Measurements from ENCODE around the gene SFI1. TPM values are rescaled to one million over a fixed set of nuclear protein-coding genes. Genes with fewer than 3 reads are reported as not detected.

SFI1 gene
- total RNA-seq, 1 experiment from 2014 or later: 55.2 TPM

DNA sequence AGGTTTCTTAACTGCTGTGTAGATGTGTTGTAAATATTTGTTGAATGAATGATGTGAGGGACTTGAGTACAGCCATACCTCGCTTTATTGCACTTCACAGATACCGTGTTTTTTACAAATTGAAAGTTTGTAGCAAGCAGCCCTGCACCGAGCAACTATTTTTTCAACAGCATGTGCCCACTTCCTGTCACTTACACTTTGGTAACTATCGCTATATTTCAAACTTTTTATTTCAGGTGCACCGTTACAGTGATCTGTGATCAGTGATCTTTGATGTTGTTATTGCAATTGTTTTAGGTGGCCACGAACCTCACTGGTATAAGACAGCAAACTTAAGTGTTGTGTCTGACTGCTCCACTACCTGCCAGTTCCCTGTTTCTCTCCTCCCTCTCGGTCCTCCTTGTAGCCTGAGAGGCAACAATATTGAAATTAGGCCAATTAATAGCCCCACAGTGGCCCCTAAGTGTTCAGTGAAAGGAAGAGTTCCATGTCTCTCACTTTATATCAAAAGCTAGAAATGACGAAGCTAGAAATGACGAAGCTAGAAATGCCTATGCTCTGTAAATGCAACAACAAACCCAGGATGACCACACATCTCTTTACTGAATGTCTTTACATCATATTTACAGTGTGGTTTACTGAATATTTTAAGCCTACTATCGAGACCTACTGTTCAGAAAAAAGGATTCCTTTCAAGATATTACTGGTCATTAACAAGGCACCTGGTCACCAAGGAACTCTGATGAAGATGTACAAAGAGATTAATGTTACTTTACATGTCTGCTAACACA is 1.0 kb downstream of the SFI1 start:
- H3K4me1 Mint-ChIP-seq (ENCODE audit: low read depth, unreplicated experiment): no peaks in the 10 kb centered on the region
- H3K4me1 ChIP-seq: no peaks in the 10 kb centered on the region
- H3K4me3 ChIP-seq (ENCODE audit: low read depth, low read length): peak overlapping the region; percentile 74
- BruUV-seq (replicated peaks): TSS peak; percentile 56
- peak overlapping the region; percentile 88 for H3K4me3 Mint-ChIP-seq (ENCODE audit: unreplicated experiment)
- TF ChIP-seq, protein P1, sequence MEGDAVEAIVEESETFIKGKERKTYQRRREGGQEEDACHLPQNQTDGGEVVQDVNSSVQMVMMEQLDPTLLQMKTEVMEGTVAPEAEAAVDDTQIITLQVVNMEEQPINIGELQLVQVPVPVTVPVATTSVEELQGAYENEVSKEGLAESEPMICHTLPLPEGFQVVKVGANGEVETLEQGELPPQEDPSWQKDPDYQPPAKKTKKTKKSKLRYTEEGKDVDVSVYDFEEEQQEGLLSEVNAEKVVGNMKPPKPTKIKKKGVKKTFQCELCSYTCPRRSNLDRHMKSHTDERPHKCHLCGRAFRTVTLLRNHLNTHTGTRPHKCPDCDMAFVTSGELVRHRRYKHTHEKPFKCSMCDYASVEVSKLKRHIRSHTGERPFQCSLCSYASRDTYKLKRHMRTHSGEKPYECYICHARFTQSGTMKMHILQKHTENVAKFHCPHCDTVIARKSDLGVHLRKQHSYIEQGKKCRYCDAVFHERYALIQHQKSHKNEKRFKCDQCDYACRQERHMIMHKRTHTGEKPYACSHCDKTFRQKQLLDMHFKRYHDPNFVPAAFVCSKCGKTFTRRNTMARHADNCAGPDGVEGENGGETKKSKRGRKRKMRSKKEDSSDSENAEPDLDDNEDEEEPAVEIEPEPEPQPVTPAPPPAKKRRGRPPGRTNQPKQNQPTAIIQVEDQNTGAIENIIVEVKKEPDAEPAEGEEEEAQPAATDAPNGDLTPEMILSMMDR (IDR thresholded peaks at IDR 0.05; ENCODE audit: insufficient read depth in 1 of 2, low read depth in 1 of 2, low read length in 1 of 2, severe bottlenecking in 1 of 2, unreplicated experiment in 1 of 2): no peak
- POLR2A ChIA-PET: no interaction called here
- no peaks in the 10 kb centered on the region for H3K36me3 Mint-ChIP-seq (ENCODE audit: insufficient read depth, unreplicated experiment)
- peak overlapping the region; percentile 63 for H3K27ac Mint-ChIP-seq (ENCODE audit: unreplicated experiment)
- intact Hi-C loops (cut with micrococcal nuclease; ENCODE audit: unreplicated experiment): no loop called here
- H3K36me3 ChIP-seq (ENCODE audit: control insufficient read depth, insufficient read depth, low read length): no peaks in the 10 kb centered on the region
- no peaks in the 10 kb centered on the region for H3K27me3 Mint-ChIP-seq (ENCODE audit: insufficient read depth, unreplicated experiment)
- no peaks in the 10 kb centered on the region for H3K9me3 Mint-ChIP-seq (ENCODE audit: unreplicated experiment)
- no peak for DNase-seq
- CTCF ChIA-PET: no interaction called here
- no peaks in the 10 kb centered on the region for H3K27me3 ChIP-seq (replicated peaks; ENCODE audit: control insufficient read depth, insufficient read depth, low read length)
- H3K9me3 ChIP-seq: no peaks in the 10 kb centered on the region

DNA sequence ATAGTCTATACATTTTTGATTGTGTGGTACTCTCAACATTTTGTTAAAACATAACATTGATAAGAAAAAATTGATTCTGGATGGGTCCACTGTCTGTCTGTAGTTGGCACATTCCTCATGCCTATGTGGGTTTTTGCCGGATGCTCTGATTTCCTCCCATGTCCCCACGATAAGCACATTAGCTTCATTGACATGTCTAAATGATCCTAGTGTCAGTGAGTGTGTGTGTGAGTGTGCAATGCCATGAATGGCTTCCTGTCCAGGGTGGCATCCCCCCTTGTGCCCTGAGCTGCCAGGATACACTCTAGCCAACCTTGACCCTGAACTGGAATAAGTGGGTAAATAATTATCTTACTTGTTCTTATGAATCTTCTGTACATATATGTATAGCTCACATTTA is 5.4 kb downstream of the SFI1 start:
- H3K9me3 Mint-ChIP-seq (ENCODE audit: unreplicated experiment): no peaks in the 10 kb centered on the region
- H3K4me1 ChIP-seq: no peaks in the 10 kb centered on the region
- no peak overlapping the region for H3K4me3 Mint-ChIP-seq (ENCODE audit: unreplicated experiment)
- intact Hi-C loops (cut with micrococcal nuclease; ENCODE audit: unreplicated experiment): no loop called here
- H3K36me3 Mint-ChIP-seq (ENCODE audit: insufficient read depth, unreplicated experiment): no peaks in the 10 kb centered on the region
- ChIA-PET CTCF (no interaction called here), POLR2A (interaction anchor here (0.6 kb wide), 1 partner anchor 31 kb away, joined by 5 read pairs; no protein-coding TSS in a partner anchor)
- H3K4me3 ChIP-seq (ENCODE audit: low read depth, low read length): no peak overlapping the region
- H3K4me1 Mint-ChIP-seq (ENCODE audit: low read depth, unreplicated experiment): no peaks in the 10 kb centered on the region
- TF ChIP-seq, protein P1 (IDR thresholded peaks at IDR 0.05; ENCODE audit: insufficient read depth in 1 of 2, low read depth in 1 of 2, low read length in 1 of 2, severe bottlenecking in 1 of 2, unreplicated experiment in 1 of 2): no peak
- no peak overlapping the region for H3K27ac Mint-ChIP-seq (ENCODE audit: unreplicated experiment)
- BruUV-seq (replicated peaks): no TSS peak
- H3K36me3 ChIP-seq (ENCODE audit: control insufficient read depth, insufficient read depth, low read length): no peaks in the 10 kb centered on the region
- no peaks in the 10 kb centered on the region for H3K27me3 ChIP-seq (replicated peaks; ENCODE audit: control insufficient read depth, insufficient read depth, low read length)
- no peaks in the 10 kb centered on the region for H3K27me3 Mint-ChIP-seq (ENCODE audit: insufficient read depth, unreplicated experiment)
- no peak for DNase-seq
- H3K9me3 ChIP-seq: no peaks in the 10 kb centered on the region

DNA sequence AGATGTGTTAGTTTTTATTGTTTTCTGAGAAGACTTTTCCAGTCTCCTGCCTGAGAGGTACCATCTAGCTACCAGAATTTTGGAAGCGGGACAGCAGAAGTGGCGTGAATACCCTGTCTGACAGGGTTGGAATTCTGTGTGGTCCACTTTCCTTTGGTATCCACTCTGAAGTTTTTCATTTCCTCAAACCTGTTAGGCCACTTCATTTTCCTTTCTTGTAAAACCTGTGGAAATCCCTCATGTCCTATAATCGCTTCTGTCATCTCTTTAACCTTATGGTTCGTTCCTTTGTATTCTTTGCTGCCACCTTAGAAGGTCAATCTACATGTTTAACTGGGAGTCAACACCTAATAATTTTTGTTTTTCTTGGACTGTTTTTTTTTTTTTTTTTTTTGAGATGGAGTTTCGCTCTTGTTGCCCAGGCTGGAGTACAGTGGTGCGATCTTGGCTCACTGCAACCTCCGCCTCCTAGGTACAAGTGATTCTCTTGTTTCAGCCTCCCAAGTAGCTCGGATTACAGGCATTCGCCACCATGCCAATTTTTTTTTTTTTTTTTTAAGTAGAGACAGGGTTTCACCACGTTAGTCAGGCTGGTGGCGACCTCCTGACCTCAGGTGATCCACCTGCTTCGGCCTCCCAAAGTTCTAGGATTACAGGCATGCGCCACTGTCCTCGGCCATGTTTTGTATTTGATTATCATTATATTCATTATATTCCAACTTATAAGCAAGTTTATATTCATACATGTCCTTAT is 7.1 kb downstream of the SFI1 start:
- H3K4me1 Mint-ChIP-seq (ENCODE audit: low read depth, unreplicated experiment): no peaks in the 10 kb centered on the region
- ChIA-PET CTCF (no interaction called here), POLR2A (no interaction called here)
- Histone ChIP-seq H3K36me3 (ENCODE audit: control insufficient read depth, insufficient read depth, low read length) (no peaks in the 10 kb centered on the region; the same call in 1 of the 2 replicates), H3K9me3 (no peaks in the 10 kb centered on the region), H3K4me3 (ENCODE audit: low read depth, low read length) (no peak overlapping the region), H3K27me3 (replicated peaks; ENCODE audit: control insufficient read depth, insufficient read depth, low read length) (no peaks in the 10 kb centered on the region), H3K4me1 (no peaks in the 10 kb centered on the region)
- no peak overlapping the region for H3K4me3 Mint-ChIP-seq (ENCODE audit: unreplicated experiment)
- TF ChIP-seq, protein P1 (IDR thresholded peaks at IDR 0.05; ENCODE audit: insufficient read depth in 1 of 2, low read depth in 1 of 2, low read length in 1 of 2, severe bottlenecking in 1 of 2, unreplicated experiment in 1 of 2): no peak
- no peaks in the 10 kb centered on the region for H3K27me3 Mint-ChIP-seq (ENCODE audit: insufficient read depth, unreplicated experiment)
- no TSS peak for BruUV-seq (replicated peaks)
- H3K27ac Mint-ChIP-seq (ENCODE audit: unreplicated experiment): no peak overlapping the region
- no peak for DNase-seq
- intact Hi-C loops (cut with micrococcal nuclease; ENCODE audit: unreplicated experiment): no loop called here
- no peaks in the 10 kb centered on the region for H3K36me3 Mint-ChIP-seq (ENCODE audit: insufficient read depth, unreplicated experiment)
- H3K9me3 Mint-ChIP-seq (ENCODE audit: unreplicated experiment): no peaks in the 10 kb centered on the region
